ENCODE data around the gene RAB40A. TPM values are rescaled to one million over a fixed set of nuclear protein-coding genes. Genes with fewer than 3 reads are reported as not detected.

The RAB40A gene
- total RNA-seq, 2 experiments from 2014 or later = 0.38 to 0.50 TPM

- intact Hi-C loops (cut with micrococcal nuclease; ENCODE audit: unreplicated experiment) = no loop called here
- POLR2A ChIA-PET = interaction anchor here (1.0 kb wide), 2 partner anchors 8 to 76 kb away, joined by 3 to 4 read pairs; no protein-coding TSS in a partner anchor
These were observed 35.6 kb upstream of the RAB40A start for GRCh38 chrX:103554687-103555424.

GRCh38 chrX:103552236-103552635 is 32.9 kb upstream of the RAB40A start:
- H2AFZ ChIP-seq (ENCODE audit: low read length) = no peak overlapping the region
- no peak overlapping the region for H3K27ac ChIP-seq (ENCODE audit: low read depth, low read length, poor library complexity, severe bottlenecking)
- H3K36me3 ChIP-seq (ENCODE audit: insufficient read depth, low read length) = no peaks in the 10 kb centered on the region
- no peaks in the 10 kb centered on the region for H3K9me2 ChIP-seq (ENCODE audit: insufficient read depth, low read length)
- no peaks in the 10 kb centered on the region for H4K20me1 ChIP-seq (ENCODE audit: insufficient read depth, low read length)
- DNase-seq (ENCODE audit: low spot score) = no peak
- no TSS peak for BruUV-seq (replicated peaks)
- H3K4me2 ChIP-seq (ENCODE audit: low read length) = no peak overlapping the region
- ChIA-PET CTCF (ENCODE audit: unreplicated experiment) (no interaction called here), POLR2A (interaction anchor here (0.6 kb wide), 1 partner anchor 331 kb away, joined by 3 read pairs; no protein-coding TSS in a partner anchor)
- no peaks in the 10 kb centered on the region for H3K9me3 ChIP-seq (ENCODE audit: low read length)
- H3K79me2 ChIP-seq (ENCODE audit: insufficient read depth, low read depth, low read length) = no peaks in the 10 kb centered on the region
- no peaks in the 10 kb centered on the region for H3K4me1 ChIP-seq (ENCODE audit: insufficient read depth, low read length, poor library complexity, severe bottlenecking)
- no peak for TF ChIP-seq EZH2phosphoT487 (IDR thresholded peaks at IDR 0.05; ENCODE audit: borderline replicate concordance, low read depth, low read length)
- no peak for TF ChIP-seq CTCF (conservative IDR thresholded peaks at IDR 0.05; ENCODE audit: low read length)
- no peak overlapping the region for H3K4me3 ChIP-seq (ENCODE audit: low read depth, low read length, poor library complexity, severe bottlenecking)
- intact Hi-C loops (cut with micrococcal nuclease; ENCODE audit: unreplicated experiment) = no loop called here

More at GRCh38 chrX:103554687-103555424, 35.6 kb upstream of the RAB40A start:
- TF ChIP-seq EZH2phosphoT487 (IDR thresholded peaks at IDR 0.05; ENCODE audit: borderline replicate concordance, low read depth, low read length) (no peak), CTCF (conservative IDR thresholded peaks at IDR 0.05; ENCODE audit: low read length) (no peak)
- H2AFZ ChIP-seq (ENCODE audit: low read length) = peak overlapping the region; percentile 93
- H3K9me3 ChIP-seq (ENCODE audit: low read length) = no peaks in the 10 kb centered on the region
- H4K20me1 ChIP-seq (ENCODE audit: insufficient read depth, low read length) = no peaks in the 10 kb centered on the region
- H3K4me3 ChIP-seq (ENCODE audit: low read depth, low read length, poor library complexity, severe bottlenecking) = peak overlapping the region; percentile 74
- peak; percentile 78 for DNase-seq (ENCODE audit: low spot score)
- H3K4me1 ChIP-seq (ENCODE audit: insufficient read depth, low read length, poor library complexity, severe bottlenecking) = no peaks in the 10 kb centered on the region
- H3K36me3 ChIP-seq (ENCODE audit: insufficient read depth, low read length) = no peaks in the 10 kb centered on the region
- BruUV-seq (replicated peaks) = no TSS peak
- CTCF ChIA-PET (ENCODE audit: unreplicated experiment) = no interaction called here
- H3K79me2 ChIP-seq (ENCODE audit: insufficient read depth, low read depth, low read length) = no peaks in the 10 kb centered on the region
- H3K9me2 ChIP-seq (ENCODE audit: insufficient read depth, low read length) = no peaks in the 10 kb centered on the region
- H3K27ac ChIP-seq (ENCODE audit: low read depth, low read length, poor library complexity, severe bottlenecking) = no peak overlapping the region
- H3K4me2 ChIP-seq (ENCODE audit: low read length) = peak overlapping the region; percentile 82

GRCh38 chrX:103550415-103551051 is 31.2 kb upstream of the RAB40A start:
- DNase-seq (ENCODE audit: low spot score) = no peak
- Histone ChIP-seq H3K9me2 (ENCODE audit: insufficient read depth, low read length) (no peaks in the 10 kb centered on the region), H3K36me3 (ENCODE audit: insufficient read depth, low read length) (no peaks in the 10 kb centered on the region), H4K20me1 (ENCODE audit: insufficient read depth, low read length) (no peaks in the 10 kb centered on the region), H3K27ac (ENCODE audit: low read depth, low read length, poor library complexity, severe bottlenecking) (no peak overlapping the region), H3K4me2 (ENCODE audit: low read length) (no peak overlapping the region), H3K9me3 (ENCODE audit: low read length) (no peaks in the 10 kb centered on the region), H2AFZ (ENCODE audit: low read length) (no peak overlapping the region), H3K4me1 (ENCODE audit: insufficient read depth, low read length, poor library complexity, severe bottlenecking) (no peaks in the 10 kb centered on the region), H3K4me3 (ENCODE audit: low read depth, low read length, poor library complexity, severe bottlenecking) (no peak overlapping the region), H3K79me2 (ENCODE audit: insufficient read depth, low read depth, low read length) (no peaks in the 10 kb centered on the region)
- CTCF ChIA-PET (ENCODE audit: unreplicated experiment) = no interaction called here
- POLR2A ChIA-PET = no interaction called here
- BruUV-seq (replicated peaks) = no TSS peak
- TF ChIP-seq CTCF (conservative IDR thresholded peaks at IDR 0.05; ENCODE audit: low read length) (no peak), EZH2phosphoT487 (IDR thresholded peaks at IDR 0.05; ENCODE audit: borderline replicate concordance, low read depth, low read length) (no peak)
- intact Hi-C loops (cut with micrococcal nuclease; ENCODE audit: unreplicated experiment) = no loop called here
